A673 (cell line): ENCODE results near the gene NFATC2. TPM values are rescaled to one million over a fixed set of nuclear protein-coding genes. Genes with fewer than 3 reads are reported as not detected.

Experiments
- BruUV-seq: library from RNA; stranded (reverse); fragments of 400-500 nt; replicated peaks from 2 replicates; lab custom pipeline; 2021; lab: Mats Ljungman, UMichigan
- CTCF ChIA-PET: fragments of 300-600 bp; sonication (Branson Sonifier 250); formaldehyde crosslinking; loops from one replicate; lab custom pipeline; 2022; ENCODE audit warnings: antibody characterized with exemption; lab: Charles Lee
- POLR2A ChIA-PET: fragments of 300-600 bp; sonication (Branson Sonifier 250); formaldehyde crosslinking; loops from one replicate; lab custom pipeline; 2022; ENCODE audit warnings: antibody characterized with exemption; ENCODE audit not compliant: low non-redundant PET; lab: Charles Lee
- DNase-seq: peaks from one replicate; pipeline ENCODE4 v3.0.0-alpha.2; 2015; ENCODE audit warnings: low spot score
- H3K27ac ChIP-seq: fragments of 200-600 bp; sonication (generic); 2 replicates; pipeline ENCODE4 v1.5.1; 2016; ENCODE audit warnings: mixed run types, low read depth, mild to moderate bottlenecking, mixed read lengths, antibody characterized with exemption, low read length; ENCODE audit not compliant: poor library complexity, severe bottlenecking
- H3K27me3 ChIP-seq: fragments of 200-600 bp; sonication (generic); replicated peaks from 2 replicates; pipeline ENCODE4 v1.6.1; 2017; ENCODE audit warnings: mixed run types, low read depth, mild to moderate bottlenecking, mixed read lengths, antibody characterized with exemption, low read length; ENCODE audit not compliant: insufficient read depth, poor library complexity
- H3K36me3 ChIP-seq: fragments of 200-600 bp; sonication (generic); 2 replicates; pipeline ENCODE4 v1.6.1; 2016; ENCODE audit warnings: mixed run types, mild to moderate bottlenecking, mixed read lengths, antibody characterized with exemption, low read length; ENCODE audit not compliant: insufficient read depth, poor library complexity, severe bottlenecking
- H3K4me1 ChIP-seq: fragments of 200-600 bp; sonication (generic); 2 replicates; pipeline ENCODE4 v1.6.1; 2017; ENCODE audit warnings: mixed run types, mild to moderate bottlenecking, mixed read lengths, antibody characterized with exemption, low read length; ENCODE audit not compliant: insufficient read depth, poor library complexity, severe bottlenecking
- H3K4me3 ChIP-seq: fragments of 200-600 bp; sonication (generic); 2 replicates; pipeline ENCODE4 v1.5.1; 2016; ENCODE audit warnings: low read depth, mixed run types, mild to moderate bottlenecking, mixed read lengths, low read length; ENCODE audit not compliant: poor library complexity, severe bottlenecking
- H3K9me3 ChIP-seq: fragments of 200-600 bp; sonication (generic); 2 replicates; pipeline ENCODE4 v1.6.1; 2016; ENCODE audit warnings: mixed run types, low read depth, mild to moderate bottlenecking, mixed read lengths, antibody characterized with exemption, low read length; ENCODE audit not compliant: poor library complexity, severe bottlenecking
- EZH2 ChIP-seq: fragments of 200-600 bp; sonication (generic); IDR thresholded peaks from 2 replicates; pipeline ENCODE4 v1.6.1; 2017; ENCODE audit warnings: borderline replicate concordance, low read depth, mild to moderate bottlenecking, mixed read lengths, antibody characterized with exemption, low read length; ENCODE audit not compliant: poor library complexity, severe bottlenecking
- intact Hi-C: fragments of 100-400 bp; cut with micrococcal nuclease; formaldehyde crosslinking; loops from one replicate; pipeline ENCODE4 v1.10.0; 2022; ENCODE audit not compliant: unreplicated experiment
- total RNA-seq: library from RNA; stranded (reverse); gene quantifications from 2 replicates; pipeline ENCODE4 v1.2.3, GENCODE V29; 2021
- TF ChIP-seq, protein P1 (sequence below): fragments of 300-800, 200-600 bp; sonication (generic); conservative IDR thresholded peaks from 2 replicates; pipeline ENCODE4 v1.5.1; 2017; ENCODE audit warnings: low read depth, mild to moderate bottlenecking, antibody characterized with exemption, low read length, moderate library complexity, mixed read lengths

Gene NFATC2
- total RNA-seq, 1 experiment from 2014 or later = 0.64 TPM

DNA sequence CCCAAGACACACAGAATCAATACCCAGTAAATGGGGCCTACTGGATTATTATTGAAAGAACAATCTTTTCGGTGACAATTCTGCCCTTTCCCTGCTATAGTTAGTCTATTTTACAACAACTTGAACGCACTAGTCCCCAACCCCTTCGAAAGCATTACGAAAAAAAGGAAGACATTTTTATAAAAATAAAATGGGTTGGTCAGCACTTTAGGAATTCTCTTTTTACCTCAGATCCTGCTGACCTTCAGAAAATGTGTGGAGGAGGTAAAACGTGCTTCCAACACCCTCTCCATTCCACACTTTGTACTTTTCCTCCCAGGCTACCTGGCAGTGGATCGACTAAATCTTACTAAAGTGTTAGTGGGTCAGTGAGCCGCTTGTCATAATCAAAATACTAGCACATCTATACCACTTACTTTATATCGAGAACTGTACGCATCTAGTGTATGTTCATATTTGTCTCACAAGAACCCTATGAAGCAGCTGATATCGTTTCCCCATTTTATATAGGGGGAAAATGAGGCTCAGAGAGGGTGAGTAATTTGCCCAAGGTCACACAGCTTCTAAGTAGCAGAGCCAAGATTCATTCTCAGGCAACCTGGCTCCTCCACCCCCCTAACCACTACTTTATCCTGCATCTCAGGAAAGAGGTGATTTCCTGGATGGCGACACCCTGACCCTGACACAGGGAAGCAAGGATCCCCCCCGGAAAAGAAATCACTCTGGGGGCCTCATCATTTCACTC, 10.6 kb downstream of the NFATC2 start:
- H3K4me3 ChIP-seq = no peak overlapping the region
- POLR2A ChIA-PET = no interaction called here
- CTCF ChIA-PET = no interaction called here
- H3K36me3 ChIP-seq = no peaks in the 10 kb centered on the region
- no peak overlapping the region for H3K27ac ChIP-seq
- H3K4me1 ChIP-seq = peaks cover 9% of the 10 kb centered on the region
- TF ChIP-seq, protein P1, sequence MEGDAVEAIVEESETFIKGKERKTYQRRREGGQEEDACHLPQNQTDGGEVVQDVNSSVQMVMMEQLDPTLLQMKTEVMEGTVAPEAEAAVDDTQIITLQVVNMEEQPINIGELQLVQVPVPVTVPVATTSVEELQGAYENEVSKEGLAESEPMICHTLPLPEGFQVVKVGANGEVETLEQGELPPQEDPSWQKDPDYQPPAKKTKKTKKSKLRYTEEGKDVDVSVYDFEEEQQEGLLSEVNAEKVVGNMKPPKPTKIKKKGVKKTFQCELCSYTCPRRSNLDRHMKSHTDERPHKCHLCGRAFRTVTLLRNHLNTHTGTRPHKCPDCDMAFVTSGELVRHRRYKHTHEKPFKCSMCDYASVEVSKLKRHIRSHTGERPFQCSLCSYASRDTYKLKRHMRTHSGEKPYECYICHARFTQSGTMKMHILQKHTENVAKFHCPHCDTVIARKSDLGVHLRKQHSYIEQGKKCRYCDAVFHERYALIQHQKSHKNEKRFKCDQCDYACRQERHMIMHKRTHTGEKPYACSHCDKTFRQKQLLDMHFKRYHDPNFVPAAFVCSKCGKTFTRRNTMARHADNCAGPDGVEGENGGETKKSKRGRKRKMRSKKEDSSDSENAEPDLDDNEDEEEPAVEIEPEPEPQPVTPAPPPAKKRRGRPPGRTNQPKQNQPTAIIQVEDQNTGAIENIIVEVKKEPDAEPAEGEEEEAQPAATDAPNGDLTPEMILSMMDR = no peak
- TF ChIP-seq EZH2 = no peak
- DNase-seq = no peak
- H3K27me3 ChIP-seq = no peaks in the 10 kb centered on the region
- intact Hi-C loops = no loop called here
- no TSS peak for BruUV-seq
- no peaks in the 10 kb centered on the region for H3K9me3 ChIP-seq

DNA sequence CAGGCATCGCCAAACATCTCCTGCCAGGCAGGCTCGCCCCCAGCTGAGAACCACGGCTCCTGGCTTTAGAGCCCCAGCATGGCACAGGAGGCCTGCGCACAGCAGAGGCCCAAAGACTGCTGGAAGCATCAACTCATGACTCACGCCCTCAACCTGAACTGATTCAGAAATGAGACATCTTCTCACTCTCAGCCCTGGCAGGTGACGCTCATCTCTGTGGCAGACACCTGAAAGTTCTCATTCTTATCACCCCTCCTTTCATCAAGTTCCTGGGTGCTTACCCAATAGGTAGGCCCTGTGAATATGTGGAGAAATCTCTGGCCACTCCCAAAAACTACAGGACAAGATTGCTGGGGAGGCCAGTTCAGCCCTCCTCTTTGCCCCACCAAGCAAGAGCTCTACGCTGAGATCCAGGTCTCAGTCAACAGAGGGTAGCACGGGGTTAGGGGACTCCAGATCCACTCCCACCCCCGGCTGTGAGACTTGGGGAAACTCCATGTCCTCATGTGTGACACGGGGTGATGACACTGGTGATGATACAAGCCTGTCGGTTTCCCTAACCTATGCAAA, 11.3 kb downstream of the NFATC2 start:
- no peak overlapping the region for H3K4me3 ChIP-seq
- no peaks in the 10 kb centered on the region for H3K9me3 ChIP-seq
- H3K36me3 ChIP-seq = no peaks in the 10 kb centered on the region
- TF ChIP-seq, protein P1 = no peak
- TF ChIP-seq EZH2 = no peak
- BruUV-seq = no TSS peak
- ChIA-PET CTCF (no interaction called here), POLR2A (no interaction called here)
- H3K27me3 ChIP-seq = no peaks in the 10 kb centered on the region
- no peak overlapping the region for H3K27ac ChIP-seq
- intact Hi-C loops = no loop called here
- peaks cover 9% of the 10 kb centered on the region for H3K4me1 ChIP-seq
- no peak for DNase-seq

DNA sequence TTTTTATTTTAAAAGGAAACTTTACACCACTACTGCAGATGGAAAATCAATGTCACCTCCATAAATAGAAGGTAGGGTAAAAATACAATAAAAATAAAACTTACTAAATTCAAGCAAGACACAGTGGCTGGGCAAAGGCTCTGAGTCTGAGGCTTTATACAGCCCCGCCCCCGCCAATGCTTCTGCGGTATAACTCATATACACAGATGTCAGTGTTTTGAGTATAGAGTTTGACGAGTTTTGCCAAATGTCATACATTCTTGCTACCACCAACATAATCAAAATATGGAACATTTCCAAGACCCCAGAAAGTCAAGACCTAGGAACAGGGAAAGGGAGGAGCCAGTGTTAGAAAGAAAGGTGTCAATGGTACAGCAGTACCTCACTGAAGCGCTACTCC, 12.8 kb downstream of the NFATC2 start:
- no peak for DNase-seq
- Histone ChIP-seq H3K27me3 (no peaks in the 10 kb centered on the region), H3K9me3 (no peaks in the 10 kb centered on the region), H3K27ac (no peak overlapping the region), H3K4me3 (no peak overlapping the region), H3K4me1 (peaks cover 9% of the 10 kb centered on the region), H3K36me3 (no peaks in the 10 kb centered on the region)
- CTCF ChIA-PET = no interaction called here
- POLR2A ChIA-PET = no interaction called here
- TF ChIP-seq EZH2 = no peak
- TF ChIP-seq, protein P1 = no peak
- intact Hi-C loops = no loop called here
- BruUV-seq = no TSS peak
